Measurements from ENCODE around the gene RWDD3. TPM values are rescaled to one million over a fixed set of nuclear protein-coding genes. Genes with fewer than 3 reads are reported as not detected.

The RWDD3 gene
- total and polyA plus RNA-seq, 2 experiments from 2014 or later, result 23.0 to 28.5 TPM

- Histone ChIP-seq H3K9me2 (replicated peaks; ENCODE audit: insufficient read depth) (no peaks in the 10 kb centered on the region), H3K79me2 (no peaks in the 10 kb centered on the region), H3K4me3 (no peak overlapping the region), H3K9me3 (ENCODE audit: low read depth) (no peaks in the 10 kb centered on the region), H3K4me1 (ENCODE audit: insufficient read depth) (no peaks in the 10 kb centered on the region), H2AFZ (no peak overlapping the region), H3K27me3 (no peaks in the 10 kb centered on the region), H3K36me3 (replicated peaks; ENCODE audit: insufficient read depth, low read depth) (no peaks in the 10 kb centered on the region), H4K20me1 (ENCODE audit: insufficient read depth, poor library complexity, severe bottlenecking) (no peaks in the 10 kb centered on the region), H3K4me2 (no peak overlapping the region), H3K27ac (no peak overlapping the region)
- no peak for DNase-seq (ENCODE audit: low spot score)
- TF ChIP-seq CTCF (IDR thresholded peaks at IDR 0.05; ENCODE audit: poor library complexity) (no peak), EZH2phosphoT487 (IDR thresholded peaks at IDR 0.05; ENCODE audit: low read depth, severe bottlenecking, unreplicated experiment) (no peak), EZH2 (IDR thresholded peaks at IDR 0.05; ENCODE audit: borderline replicate concordance) (no peak)
- 83% methylated on average over 3 of the region's 3 CpGs for WGBS (ENCODE audit: low lambda C conversion rate, missing lambda C conversion rate)
These were observed 39.0 kb upstream of the RWDD3 start for GRCh38 chr1:95195046-95195445.

GRCh38 chr1:95196017-95196416 is 38.0 kb upstream of the RWDD3 start:
- no peaks in the 10 kb centered on the region for H3K79me2 ChIP-seq
- no peaks in the 10 kb centered on the region for H3K36me3 ChIP-seq (replicated peaks; ENCODE audit: insufficient read depth, low read depth)
- no peaks in the 10 kb centered on the region for H4K20me1 ChIP-seq (ENCODE audit: insufficient read depth, poor library complexity, severe bottlenecking)
- H3K9me3 ChIP-seq (ENCODE audit: low read depth), result no peaks in the 10 kb centered on the region
- no peak overlapping the region for H3K4me2 ChIP-seq
- no peak overlapping the region for H3K4me3 ChIP-seq
- no peaks in the 10 kb centered on the region for H3K9me2 ChIP-seq (replicated peaks; ENCODE audit: insufficient read depth)
- no peaks in the 10 kb centered on the region for H3K27me3 ChIP-seq
- H2AFZ ChIP-seq, result no peak overlapping the region
- no peak for DNase-seq (ENCODE audit: low spot score)
- no peaks in the 10 kb centered on the region for H3K4me1 ChIP-seq (ENCODE audit: insufficient read depth)
- TF ChIP-seq EZH2phosphoT487 (IDR thresholded peaks at IDR 0.05; ENCODE audit: low read depth, severe bottlenecking, unreplicated experiment) (no peak), CTCF (IDR thresholded peaks at IDR 0.05; ENCODE audit: poor library complexity) (no peak), EZH2 (IDR thresholded peaks at IDR 0.05; ENCODE audit: borderline replicate concordance) (no peak)
- H3K27ac ChIP-seq, result no peak overlapping the region

GRCh38 chr1:95197616-95198252 is 36.3 kb upstream of the RWDD3 start:
- H2AFZ ChIP-seq, result no peak overlapping the region

More at GRCh38 chr1:95197616-95198252, 36.3 kb upstream of the RWDD3 start:
- H3K27me3 ChIP-seq, result no peaks in the 10 kb centered on the region
- H3K9me2 ChIP-seq (replicated peaks; ENCODE audit: insufficient read depth), result no peaks in the 10 kb centered on the region
- H3K4me2 ChIP-seq, result no peak overlapping the region
- TF ChIP-seq CTCF (IDR thresholded peaks at IDR 0.05; ENCODE audit: poor library complexity) (no peak), EZH2phosphoT487 (IDR thresholded peaks at IDR 0.05; ENCODE audit: low read depth, severe bottlenecking, unreplicated experiment) (no peak), EZH2 (IDR thresholded peaks at IDR 0.05; ENCODE audit: borderline replicate concordance) (no peak)
- no peaks in the 10 kb centered on the region for H3K9me3 ChIP-seq (ENCODE audit: low read depth)
- H3K4me3 ChIP-seq, result no peak overlapping the region
- no peaks in the 10 kb centered on the region for H3K79me2 ChIP-seq
- no peak overlapping the region for H3K27ac ChIP-seq
- DNase-seq (ENCODE audit: low spot score), result no peak
- 60% methylated on average over 1 of the region's 1 CpG for WGBS (ENCODE audit: low lambda C conversion rate, missing lambda C conversion rate)
- H3K36me3 ChIP-seq (replicated peaks; ENCODE audit: insufficient read depth, low read depth), result no peaks in the 10 kb centered on the region
- H4K20me1 ChIP-seq (ENCODE audit: insufficient read depth, poor library complexity, severe bottlenecking), result no peaks in the 10 kb centered on the region
- no peaks in the 10 kb centered on the region for H3K4me1 ChIP-seq (ENCODE audit: insufficient read depth)
